Neuronal stem cell (in vitro differentiated cells): Measurements from ENCODE around the gene NAV1.

Experiments
- DNase-seq: peaks from one replicate; pipeline ENCODE4 v3.0.0-alpha.2; 2013; ENCODE audit warnings: low spot score
- H2AFZ ChIP-seq: one replicate; pipeline ENCODE4 v1.6.1; 2013; ENCODE audit warnings: mild to moderate bottlenecking, low read length, inconsistent platforms
- H2AK5ac ChIP-seq: 2 replicates; pipeline ENCODE4 v1.6.1; 2013; ENCODE audit warnings: low read depth, mild to moderate bottlenecking, inconsistent platforms, low read length, moderate library complexity, mixed read lengths
- H2BK120ac ChIP-seq: 2 replicates; pipeline ENCODE4 v1.6.1; 2013; ENCODE audit warnings: low read depth, mild to moderate bottlenecking, inconsistent platforms, low read length, moderate library complexity, mixed read lengths
- H2BK12ac ChIP-seq: one replicate; pipeline ENCODE4 v1.6.1; 2013; ENCODE audit warnings: low read length, inconsistent platforms
- H2BK15ac ChIP-seq: 2 replicates; pipeline ENCODE4 v1.6.1; 2013; ENCODE audit warnings: mild to moderate bottlenecking, low read length, inconsistent platforms, mixed read lengths
- H2BK5ac ChIP-seq: one replicate; pipeline ENCODE4 v1.6.1; 2013; ENCODE audit warnings: inconsistent platforms, mild to moderate bottlenecking, low read length, moderate library complexity
- H3K14ac ChIP-seq: one replicate; pipeline ENCODE4 v1.6.1; 2013; ENCODE audit warnings: low read length, inconsistent platforms
- H3K18ac ChIP-seq: 2 replicates; pipeline ENCODE4 v1.6.1; 2013; ENCODE audit warnings: low read length, inconsistent platforms
- H3K23ac ChIP-seq: 2 replicates; pipeline ENCODE4 v1.6.1; 2013; ENCODE audit warnings: low read depth, mild to moderate bottlenecking, mixed read lengths, low read length, inconsistent platforms; ENCODE audit not compliant: poor library complexity
- H3K27ac ChIP-seq: replicated peaks from 3 replicates; pipeline ENCODE4 v1.5.1; 2013; ENCODE audit warnings: low read length, inconsistent platforms
- H3K27me3 ChIP-seq, 3 experiments: 2 replicates each; pipeline ENCODE4 v1.6.1; 2013; ENCODE audit warnings: low read length in 3 of 3, mild to moderate bottlenecking in 2 of 3, inconsistent platforms in 1 of 3, low read depth in 1 of 3, mixed read lengths in 1 of 3, moderate library complexity in 1 of 3; ENCODE audit not compliant: control insufficient read depth in 3 of 3, insufficient read depth in 3 of 3
- H3K36me3 ChIP-seq, 2 donors: replicated peaks in 1 of 2; 2 replicates each; pipeline ENCODE4 v1.6.1; 2013; ENCODE audit warnings: low read length in 2 of 2; ENCODE audit not compliant: control insufficient read depth in 2 of 2, insufficient read depth in 2 of 2
- H3K4ac ChIP-seq: 2 replicates; pipeline ENCODE4 v1.6.1; 2013; ENCODE audit warnings: inconsistent platforms, mild to moderate bottlenecking, low read length, moderate library complexity
- H3K4me1 ChIP-seq, 2 donors: 1 replicate in 1 of 2; 2 replicates in 1 of 2; pipeline ENCODE4 v1.6.1; 2013; ENCODE audit warnings: low read length in 2 of 2, low read depth in 1 of 2; ENCODE audit not compliant: control insufficient read depth in 2 of 2, insufficient read depth in 1 of 2
- H3K4me2 ChIP-seq: one replicate; pipeline ENCODE4 v1.6.1; 2013; ENCODE audit warnings: mild to moderate bottlenecking, low read length, inconsistent platforms; ENCODE audit not compliant: insufficient read depth, poor library complexity, severe bottlenecking
- H3K4me3 ChIP-seq, 2 donors: 2 replicates each; pipeline ENCODE4 v1.5.1; 2013; ENCODE audit warnings: low read length in 2 of 2, mild to moderate bottlenecking in 2 of 2, inconsistent platforms in 1 of 2, moderate library complexity in 1 of 2
- H3K79me1 ChIP-seq: one replicate; pipeline ENCODE4 v1.6.1; 2013; ENCODE audit warnings: low read depth, mild to moderate bottlenecking, inconsistent platforms, low read length, moderate library complexity
- H3K9ac ChIP-seq: one replicate; pipeline ENCODE4 v1.6.1; 2013; ENCODE audit warnings: mild to moderate bottlenecking, low read depth, low read length, inconsistent platforms; ENCODE audit not compliant: poor library complexity
- H3K9me3 ChIP-seq, 2 donors: replicated peaks in 1 of 2; 2 replicates each; pipeline versions ENCODE3 to v1.6.1; 2013; ENCODE audit warnings: low read length in 2 of 2, mild to moderate bottlenecking in 2 of 2, inconsistent platforms in 1 of 2, low read depth in 1 of 2, mixed read lengths in 1 of 2, moderate library complexity in 1 of 2; ENCODE audit not compliant: control insufficient read depth in 2 of 2, insufficient read depth in 1 of 2
- H4K8ac ChIP-seq: one replicate; pipeline ENCODE4 v1.6.1; 2013; ENCODE audit warnings: low read depth, mild to moderate bottlenecking, inconsistent platforms, low read length, moderate library complexity
- H4K91ac ChIP-seq: one replicate; pipeline ENCODE4 v1.6.1; 2013; ENCODE audit warnings: low read length, low read depth, mild to moderate bottlenecking, inconsistent platforms; ENCODE audit not compliant: poor library complexity
- WGBS, 2 donors: extraction: QIAGEN DNeasy Blood & Tissue Kit; methylation state at CpG; one replicate each; pipeline ENCODE4 v1.1.7; 2013; ENCODE audit warnings: missing lambda C conversion rate in 2 of 2, mixed read lengths in 1 of 2; ENCODE audit not compliant: insufficient read length in 2 of 2, insufficient replicate concordance in 1 of 2; ENCODE audit errors: extremely low coverage in 2 of 2; 5-methylcytosine and 5-hydroxymethylcytosine counted together

Gene NAV1

GRCh38 chr1:201565024-201565730 lies 26.2 kb downstream of the NAV1 start:
- Histone ChIP-seq H3K18ac (no peak overlapping the region), H3K4me1 (no peaks in the 10 kb centered on the region), H3K36me3 (no peaks in the 10 kb centered on the region), H3K9ac (no peak overlapping the region), H3K23ac (no peak overlapping the region), H3K14ac (no peak overlapping the region), H3K4me3 (no peak overlapping the region), H3K79me1 (no peaks in the 10 kb centered on the region), H2BK5ac (no peak overlapping the region), H3K27me3 (peaks cover 0 to 2% (median 0%) of the 10 kb centered on the region in 3 experiments), H4K91ac (no peak overlapping the region), H2AK5ac (no peak overlapping the region), H2BK12ac (no peak overlapping the region), H3K4ac (no peak overlapping the region), H2BK120ac (no peak overlapping the region), H2BK15ac (no peak overlapping the region), H3K4me2 (no peak overlapping the region), H3K27ac (no peak overlapping the region), H3K9me3 (no peaks in the 10 kb centered on the region), H4K8ac (no peak overlapping the region), H2AFZ (no peak overlapping the region)
- WGBS, 2 donors: no CpG with 5 or more reads among the region's 12 CpGs
- DNase-seq: no peak

GRCh38 chr1:201565771-201566528 lies 27.0 kb downstream of the NAV1 start:
- Histone ChIP-seq H3K27ac (no peak overlapping the region), H2BK5ac (no peak overlapping the region), H2BK12ac (peak overlapping the region; percentile 26), H3K4me2 (no peak overlapping the region), H2AFZ (no peak overlapping the region), H3K36me3 (no peaks in the 10 kb centered on the region), H2BK120ac (peak overlapping the region; percentile 19), H3K4ac (no peak overlapping the region), H2AK5ac (peak overlapping the region; percentile 2), H3K18ac (peak overlapping the region; percentile 62), H3K14ac (no peak overlapping the region), H3K9me3 (no peaks in the 10 kb centered on the region), H3K23ac (no peak overlapping the region), H3K79me1 (no peaks in the 10 kb centered on the region), H3K27me3 (no peaks in the 10 kb centered on the region), H2BK15ac (no peak overlapping the region), H3K4me3 (no peak overlapping the region), H3K9ac (no peak overlapping the region), H4K91ac (no peak overlapping the region), H4K8ac (no peak overlapping the region), H3K4me1 (peaks cover 0 to 5% of the 10 kb centered on the region in 2 donors)
- no peak for DNase-seq
- no CpG with 5 or more reads among the region's 12 CpGs for WGBS, 2 donors

DNA sequence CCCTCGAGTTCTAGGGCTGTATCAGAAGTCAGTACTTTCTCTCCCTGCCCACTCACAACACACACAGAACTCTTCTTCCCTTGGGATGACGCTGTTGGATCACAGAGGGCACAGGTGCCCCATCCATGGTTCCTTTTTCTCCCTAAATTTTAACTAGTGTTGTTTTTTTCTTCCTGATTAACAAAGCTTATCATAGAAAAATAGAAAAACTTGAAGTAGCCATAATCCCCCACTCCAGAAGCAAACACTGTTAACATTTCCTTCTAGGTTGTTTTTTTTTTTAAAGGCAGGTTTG lies 27.5 kb downstream of the NAV1 start:
- Histone ChIP-seq H3K27ac (no peak overlapping the region), H3K4ac (no peak overlapping the region), H3K18ac (no peak overlapping the region), H3K79me1 (no peaks in the 10 kb centered on the region), H4K8ac (no peak overlapping the region), H3K9me3 (no peaks in the 10 kb centered on the region), H3K4me3 (no peak overlapping the region), H2BK15ac (no peak overlapping the region), H3K27me3 (no peaks in the 10 kb centered on the region), H3K14ac (no peak overlapping the region), H4K91ac (no peak overlapping the region), H2BK12ac (no peak overlapping the region), H2BK5ac (no peak overlapping the region), H3K23ac (no peak overlapping the region), H2BK120ac (no peak overlapping the region), H2AK5ac (peak overlapping the region; percentile 2), H2AFZ (no peak overlapping the region), H3K36me3 (no peaks in the 10 kb centered on the region), H3K4me1 (peaks cover 0 to 9% of the 10 kb centered on the region in 2 donors), H3K9ac (no peak overlapping the region), H3K4me2 (no peak overlapping the region)
- DNase-seq: no peak
- no CpG with 5 or more reads among the region's 2 CpGs for WGBS, 2 donors

DNA sequence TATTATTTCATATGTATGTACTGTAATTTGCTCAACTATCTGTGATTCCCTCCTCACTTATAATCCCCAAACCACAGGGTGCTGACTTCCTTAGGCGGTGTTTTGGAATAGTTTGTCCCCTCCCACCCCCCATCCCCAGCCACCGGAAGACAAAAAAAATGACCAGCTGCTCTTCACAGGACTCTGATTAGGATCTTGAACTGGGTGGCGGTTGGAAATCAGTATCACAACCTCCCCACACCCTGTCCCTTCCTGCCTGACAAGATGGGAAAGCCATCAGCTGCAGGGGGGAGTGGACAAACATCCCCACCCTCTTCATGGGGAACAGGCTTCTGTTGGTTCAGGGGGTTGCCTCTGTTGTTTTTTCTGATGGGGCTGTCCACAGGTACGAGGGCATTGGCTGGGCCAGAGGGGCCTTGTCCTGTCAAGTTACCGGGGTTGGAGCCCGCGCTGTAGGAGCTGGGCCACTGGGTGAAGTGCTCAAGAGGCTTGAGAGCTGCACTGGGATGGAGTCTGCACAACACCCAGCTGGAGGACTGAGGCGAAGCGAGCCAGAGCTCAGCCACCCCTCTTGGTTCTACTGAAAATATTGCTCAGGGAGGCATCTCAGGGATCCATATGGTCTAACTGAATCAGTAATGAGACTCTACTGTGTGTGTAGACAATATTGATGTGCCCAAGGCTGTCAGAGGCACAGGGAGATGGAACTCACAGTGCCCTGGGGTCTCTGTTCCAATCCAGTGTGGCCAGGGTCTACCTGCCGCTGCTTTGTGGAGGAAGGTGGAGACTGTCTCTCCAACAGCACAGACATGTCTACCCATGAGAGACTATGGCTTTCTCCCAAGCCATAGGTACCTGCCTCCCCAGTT lies 28.2 kb downstream of the NAV1 start:
- Histone ChIP-seq H3K23ac (no peak overlapping the region), H4K91ac (no peak overlapping the region), H3K27ac (no peak overlapping the region), H3K9ac (no peak overlapping the region), H4K8ac (peak overlapping the region; percentile 19), H3K36me3 (no peaks in the 10 kb centered on the region), H3K9me3 (no peaks in the 10 kb centered on the region), H2AK5ac (peak overlapping the region; percentile 32), H2BK12ac (no peak overlapping the region), H3K4me2 (no peak overlapping the region), H2BK15ac (no peak overlapping the region), H2BK5ac (no peak overlapping the region), H3K18ac (peak overlapping the region; percentile 67), H2BK120ac (no peak overlapping the region), H3K4me3 (no peak overlapping the region), H2AFZ (no peak overlapping the region), H3K27me3 (no peaks in the 10 kb centered on the region), H3K14ac (no peak overlapping the region), H3K4me1 (peaks cover 0 to 9% of the 10 kb centered on the region in 2 donors), H3K79me1 (no peaks in the 10 kb centered on the region), H3K4ac (no peak overlapping the region)
- DNase-seq: no peak
- WGBS, 2 donors: no CpG with 5 or more reads among the region's 10 CpGs
